ENCODE results near the gene FLRT1.

- TF ChIP-seq EP300 (IDR thresholded peaks at IDR 0.05; ENCODE audit: borderline replicate concordance) (no peak), CREB1 (IDR thresholded peaks at IDR 0.05; ENCODE audit: low read depth) (no peak), TCF12 (IDR thresholded peaks at IDR 0.05; ENCODE audit: low read depth) (no peak), MAX (IDR thresholded peaks at IDR 0.05) (no peak), EGR1 (IDR thresholded peaks at IDR 0.05) (no peak), TAF1 (IDR thresholded peaks at IDR 0.05; ENCODE audit: low read depth) (no peak), REST (IDR thresholded peaks at IDR 0.05; ENCODE audit: low read depth) (no peak), YY1 (IDR thresholded peaks at IDR 0.05; ENCODE audit: low read depth) (no peak), TEAD4 (IDR thresholded peaks at IDR 0.05) (no peak), USF1 (IDR thresholded peaks at IDR 0.05) (no peak), CEBPB (IDR thresholded peaks at IDR 0.05) (no peak)
These were observed 19.5 kb upstream of the FLRT1 start for GRCh38 chr11:64015935-64016845.

Measured in Ishikawa (cell line).